Heart left ventricle (tissue), 16 donors: ENCODE data around the gene CHAMP1. TPM values are rescaled to one million over a fixed set of nuclear protein-coding genes. Genes with fewer than 3 reads are reported as not detected.

ENCODE experiments used
- ATAC-seq, 4 donors: fragments of 200-7000 bp; cut with Tn5 transposase; one replicate each; pipeline ENCODE4 v1.9.1; 2020 to 2022; ENCODE audit warnings: moderate library complexity in 4 of 4, mild to moderate bottlenecking in 3 of 4, moderate number of reproducible peaks in 1 of 4
- DNase-seq, 5 donors: peaks; one replicate each; pipeline ENCODE4 v3.0.0-alpha.2; 2020
- H3K27ac ChIP-seq, 12 donors: fragments of 200-600 bp; sonication (generic) in 4 of 12; one replicate each; pipeline versions ENCODE4 v1.5.0 to v1.8.0; 2016 to 2022; ENCODE audit warnings: mild to moderate bottlenecking in 2 of 12
- H3K27me3 ChIP-seq, 9 donors: fragments of 200-600 bp; sonication (generic) in 2 of 9; one replicate each; pipeline versions ENCODE4 v1.5.1 to v1.8.0; 2016 to 2022; ENCODE audit warnings: mild to moderate bottlenecking in 3 of 9
- H3K36me3 ChIP-seq, 9 donors: fragments of 200-600 bp; sonication (generic) in 2 of 9; one replicate each; pipeline versions ENCODE4 v1.5.0 to v1.8.0; 2018 to 2022; ENCODE audit warnings: mild to moderate bottlenecking in 2 of 9
- H3K4me1 ChIP-seq, 12 donors: fragments of 200-600 bp; sonication (generic) in 4 of 12; one replicate each; pipeline versions ENCODE4 v1.5.0 to v1.8.0; 2016 to 2022; ENCODE audit warnings: mild to moderate bottlenecking in 3 of 12
- H3K4me3 ChIP-seq, 12 donors: fragments of 200-600 bp; sonication (generic) in 4 of 12; one replicate each; pipeline versions ENCODE4 v1.5.0 to v1.8.0; 2017 to 2022; ENCODE audit warnings: mild to moderate bottlenecking in 9 of 12, moderate library complexity in 4 of 12
- H3K9me3 ChIP-seq, 12 donors: fragments of 200-600 bp; sonication (generic) in 4 of 12; one replicate each; pipeline versions ENCODE4 v1.5.0 to v1.8.0; 2016 to 2022; ENCODE audit warnings: mild to moderate bottlenecking in 1 of 12
- CTCF ChIP-seq, 12 donors: fragments of 200-600 bp; sonication (generic) in 4 of 12; IDR thresholded peaks; one replicate each; pipeline versions ENCODE4 v1.5.0 to v1.8.0; 2018 to 2022; ENCODE audit warnings: antibody characterized with exemption in 12 of 12, mild to moderate bottlenecking in 5 of 12
- POLR2A ChIP-seq, 2 donors: fragments of 450-650 bp; IDR thresholded peaks; one replicate each; pipeline ENCODE4 v1.6.1; 2017; ENCODE audit warnings: antibody characterized with exemption in 2 of 2, mild to moderate bottlenecking in 2 of 2, moderate library complexity in 2 of 2
- WGBS, 4 donors: extraction: QIAGEN DNeasy Blood & Tissue Kit in 2 of 4; methylation state at CpG; one replicate each; pipeline versions ENCODE4 v1.1.5 to v1.1.7; 2013 to 2018; 5-methylcytosine and 5-hydroxymethylcytosine counted together
- intact Hi-C, 10 donors: fragments of 100-400 bp; cut with DNase I; formaldehyde crosslinking; loops; one replicate each; pipeline versions ENCODE4 v1.11.1 to v1.14.2; 2022
- polyA plus RNA-seq, 2 donors: library from polyadenylated mRNA; stranded (reverse); fragments of 200-250 nt; gene quantifications; one replicate each; pipeline ENCODE4 v1.2.3, GENCODE V29; 2013
- total RNA-seq, 9 donors: library from RNA; depleted of rRNA in 2 of 9; stranded (reverse); fragments of >200 nt in 2 of 9; fragmentation: NEBNext Ultra II Directional in 3 of 9; extraction: Animal tissue kit (Norgen Biotek cat#: 25700) in 3 of 9; gene quantifications; one replicate each; pipeline versions ENCODE4 v1.1.0 to v1.2.4, GENCODE V29; 2016 to 2023
- donor health status: ischemic (EF 13 %, LVEDD 7.1; RV severe dilation, severe dysfunction).
- donor health status: healthy with polysubstance abuse.
- donor health status: DM: no; HTN: yes; CAD: no.
- donor health status: DM: no; HTN: no; CAD: no.
- donor health status: ischemic (EF 25% LVEDD 6.9; RV normal size, moderate dysfunction).
- donor health status: ischemic (EF 25% LVEDD 5.7; RV mildly dilated, moderate dysfunction).
- donor health status: healthy.
- donor health status: DM: yes; HTN: yes; CAD: no.
- donor health status: ischemic (EF 35%, LVEDD 5.7; RV mildly dilated, moderate dysfunction).
- donor health status: nonischemic (EF 11% LVEDD 7.7; RV severe dilation, severe dysfunction).
- donor health status: DM: yes; HTN: yes; CAD: no.
- donor health status: PGD.
- donor health status: ischemic (EF 29% LVEDD 5.4; RV normal size, mild dysfunction).
- donor health status: nonischemic (EF 23%, LVEDD 6.1; RV moderate dilation, normal function).

The CHAMP1 gene
- total and polyA plus RNA-seq, 11 donors: 3.2 to 17.5 (median 9.1) TPM

- H3K27ac ChIP-seq: no peak overlapping the region
- DNase-seq: no peak
- H3K9me3 ChIP-seq: no peaks in the 10 kb centered on the region
- no peaks in the 10 kb centered on the region for H3K27me3 ChIP-seq
- no peak overlapping the region for H3K4me3 ChIP-seq
- peaks cover 0 to 31% (median 10%) of the 10 kb centered on the region in 12 donors for H3K4me1 ChIP-seq
- TF ChIP-seq POLR2A (IDR thresholded peaks at IDR 0.05) (no peak), CTCF (IDR thresholded peaks at IDR 0.05) (no peak)
- 95 to 98% (median 96%) methylated on average over 4 of the region's 4 CpGs for WGBS, 4 donors
- intact Hi-C loops: no loop called here
- peaks cover 0 to 75% (median 62%) of the 10 kb centered on the region in 9 donors for H3K36me3 ChIP-seq
- ATAC-seq: no peak
Measured at GRCh38 chr13:114324334-114324733, 10.0 kb downstream of the CHAMP1 start.

GRCh38 chr13:114325729-114326128 is 11.4 kb downstream of the CHAMP1 start:
- no peak overlapping the region for H3K4me3 ChIP-seq

GRCh38 chr13:114328034-114328433 is 13.7 kb downstream of the CHAMP1 start:
- no peaks in the 10 kb centered on the region for H3K9me3 ChIP-seq
- intact Hi-C loops: no loop called here
- no peak for DNase-seq
- 83 to 91% (median 86%) methylated on average over 6 of the region's 6 CpGs for WGBS, 4 donors
- no peaks in the 10 kb centered on the region for H3K27me3 ChIP-seq
- no peak for ATAC-seq
- TF ChIP-seq POLR2A (IDR thresholded peaks at IDR 0.05) (no peak), CTCF (IDR thresholded peaks at IDR 0.05) (no peak)
- H3K4me3 ChIP-seq: no peak overlapping the region
- H3K4me1 ChIP-seq: peaks cover 0 to 21% (median 0%) of the 10 kb centered on the region in 12 donors
- peaks cover 0 to 53% (median 40%) of the 10 kb centered on the region in 9 donors for H3K36me3 ChIP-seq
- H3K27ac ChIP-seq: no peak overlapping the region

More at GRCh38 chr13:114325729-114326128, 11.4 kb downstream of the CHAMP1 start:
- H3K27me3 ChIP-seq: no peaks in the 10 kb centered on the region
- no peak for TF ChIP-seq POLR2A (IDR thresholded peaks at IDR 0.05)
- no peak for TF ChIP-seq CTCF (IDR thresholded peaks at IDR 0.05)
- H3K36me3 ChIP-seq: peaks cover 0 to 75% (median 62%) of the 10 kb centered on the region in 9 donors
- H3K9me3 ChIP-seq: no peaks in the 10 kb centered on the region
- WGBS, 4 donors: 92 to 95% (median 93%) methylated on average over 3 of the region's 3 CpGs
- no peak for DNase-seq
- H3K27ac ChIP-seq: peak overlapping the region in 1 of 12 donors; percentile 13
- intact Hi-C loops: no loop called here
- no peak for ATAC-seq
- H3K4me1 ChIP-seq: peaks cover 0 to 21% (median 0%) of the 10 kb centered on the region in 12 donors

GRCh38 chr13:114328595-114328994 is 14.3 kb downstream of the CHAMP1 start:
- TF ChIP-seq CTCF (IDR thresholded peaks at IDR 0.05) (no peak), POLR2A (IDR thresholded peaks at IDR 0.05) (no peak)
- ATAC-seq (no peak), DNase-seq (no peak)
- no peaks in the 10 kb centered on the region for H3K9me3 ChIP-seq
- H3K4me1 ChIP-seq: peaks cover 0 to 21% (median 0%) of the 10 kb centered on the region in 12 donors
- H3K27me3 ChIP-seq: no peaks in the 10 kb centered on the region
- intact Hi-C loops: no loop called here
- no peak overlapping the region for H3K27ac ChIP-seq
- 98 to 100% (median 99%) methylated on average over 1 of the region's 1 CpG for WGBS, 4 donors
- H3K4me3 ChIP-seq: no peak overlapping the region
- peaks cover 0 to 47% (median 35%) of the 10 kb centered on the region in 9 donors for H3K36me3 ChIP-seq
